DMS53 treated with DMSO at 0.1 percent for 48 hours (cell line): ENCODE data around the gene FAM83C.

Experiments used
- DNase-seq: peaks from one replicate; lab custom pipeline; 2025; ENCODE audit not compliant: unreplicated experiment; lab: John Stamatoyannopoulos, UW

FAM83C gene

DNA sequence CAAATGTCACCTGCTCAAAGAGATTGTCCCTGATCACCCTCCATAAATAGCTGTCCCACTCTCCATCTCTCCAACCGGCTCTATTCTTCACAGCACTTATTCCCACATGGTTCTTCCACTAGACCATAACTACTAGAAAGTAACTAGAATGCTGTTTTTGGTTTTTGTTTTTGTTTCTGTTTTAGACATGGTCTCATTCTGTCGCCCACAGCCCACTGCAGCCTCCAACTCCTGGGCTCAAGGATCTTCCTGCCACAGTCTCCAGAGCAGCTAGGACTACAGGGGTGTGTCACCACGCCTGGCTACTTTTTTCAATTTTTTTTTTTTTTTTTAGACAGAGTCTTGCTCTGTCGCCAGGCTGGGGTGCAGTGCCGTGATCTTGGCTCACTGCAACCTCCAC, 53.5 kb downstream of the FAM83C start:
- DNase-seq: no peak

DNA sequence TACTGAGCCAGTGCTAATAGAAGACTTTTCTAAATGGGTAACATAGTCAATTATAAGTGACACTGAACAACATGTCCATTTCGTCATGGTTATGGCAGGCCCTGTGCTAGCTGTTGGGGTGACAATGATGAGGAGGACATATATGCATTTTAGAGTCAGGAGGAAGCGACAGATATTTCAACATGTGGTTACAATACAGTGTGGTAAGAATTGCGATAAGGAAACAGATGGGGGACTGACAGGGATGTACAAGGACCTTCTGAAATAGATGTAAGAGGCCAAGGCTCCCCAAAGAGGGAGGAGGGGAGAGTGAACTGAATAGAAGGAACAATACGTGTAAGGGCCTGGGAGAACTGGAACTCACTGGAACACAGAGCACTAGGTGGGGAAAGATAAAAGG, 54.1 kb downstream of the FAM83C start:
- no peak for DNase-seq

DNA sequence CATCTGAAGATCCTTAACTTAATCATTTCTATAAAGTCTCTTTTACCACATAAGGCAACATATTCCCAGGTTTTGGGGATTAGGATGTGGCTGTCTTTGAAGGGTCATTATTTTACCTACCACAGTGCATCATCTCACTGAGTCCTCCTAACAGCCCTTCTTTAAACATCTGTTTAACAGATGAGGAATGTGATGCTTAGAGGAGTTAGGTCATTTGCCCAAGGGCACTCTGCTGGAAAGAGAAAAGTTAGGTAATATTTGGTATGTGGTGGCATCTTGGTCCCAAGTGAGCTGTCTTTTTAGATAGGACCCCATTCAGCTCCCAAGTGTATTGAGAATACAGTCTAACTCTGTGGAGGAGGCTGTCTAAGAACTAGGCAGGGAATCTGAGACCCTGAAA, 54.7 kb downstream of the FAM83C start:
- no peak for DNase-seq

DNA sequence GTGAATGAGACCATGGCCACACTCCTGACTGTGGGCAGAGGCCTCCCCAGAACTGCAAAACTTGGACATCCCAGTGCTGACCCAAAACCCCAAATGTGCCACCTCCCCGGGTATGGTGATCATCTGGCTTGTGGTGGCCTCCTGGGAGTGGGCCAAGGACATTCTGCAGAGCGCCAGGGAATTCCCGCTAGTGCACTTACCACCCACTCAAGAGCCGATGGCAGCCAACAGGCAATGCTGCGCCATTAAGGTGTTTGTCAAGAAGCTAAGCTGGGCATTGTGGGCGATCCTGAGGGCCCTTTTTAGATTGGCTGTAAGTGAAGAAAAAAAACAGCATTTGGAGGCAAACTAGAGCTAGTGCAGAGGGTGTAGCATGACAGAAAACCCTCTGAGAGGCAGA, 56.3 kb downstream of the FAM83C start:
- no peak for DNase-seq
